ENCODE measurements around the gene FAM3D. TPM values are rescaled to one million over a fixed set of nuclear protein-coding genes. Genes with fewer than 3 reads are reported as not detected.

The FAM3D gene
- total and polyA plus RNA-seq, 9 of the 15 experiments (the other 6 are each of a cell fraction or from before 2014, with no cell fraction given), result not detected

GRCh38 chr3:58635371-58636285, 30.9 kb downstream of the FAM3D start:
- H3K9me1 ChIP-seq (ENCODE audit: control insufficient read depth, insufficient read depth, low read length), result no peaks in the 10 kb centered on the region
- H4K20me1 ChIP-seq (replicated peaks; ENCODE audit: control insufficient read depth, insufficient read depth, low read length), result no peaks in the 10 kb centered on the region; the same call in 1 of the 2 replicates
- 0% methylated on average over 18 of the region's 24 CpGs for WGBS (ENCODE audit: insufficient coverage, low coverage, missing lambda C conversion rate)
- H3K9me3 ChIP-seq (replicated peaks; ENCODE audit: control insufficient read depth, insufficient read depth, low read depth, low read length), result no peaks in the 10 kb centered on the region
- no peak for ATAC-seq
- POLR2A ChIA-PET, result interaction anchor here (0.6 kb wide), 1 partner anchor 23 kb away, joined by 3 read pairs; no protein-coding TSS in a partner anchor
- DNase-seq (ENCODE audit: extremely low read depth in 1 of 4, low spot score in 3 of 4), result peak in 2 of 4 experiments; percentile 10 to 13
- BruUV-seq (replicated peaks), result no TSS peak
- no peaks in the 10 kb centered on the region for H3K4me1 ChIP-seq (replicated peaks in 1 of 2; ENCODE audit: control insufficient read depth in 2 of 2, insufficient read depth in 2 of 2, low read length in 2 of 2)
- H3K4me3 ChIP-seq, result no peak overlapping the region
- no peak overlapping the region for H2AFZ ChIP-seq (ENCODE audit: low read depth, low read length)
- H3K27ac ChIP-seq (ENCODE audit: extremely low read depth, low read depth, low read length), result no peak overlapping the region
- no peaks in the 10 kb centered on the region for H3K36me3 ChIP-seq (ENCODE audit: control insufficient read depth, insufficient read depth, low read length)
- in situ Hi-C loops (cut with MboI) (no loop called here), intact Hi-C loops (cut with micrococcal nuclease) (loop anchor here (10.0 kb wide), 1 partner anchor 331 kb away; the partner anchor contains the start of genes HTD2 and RPP14)
- CTCF ChIA-PET (ENCODE audit: low intra/inter-chr PET ratio), result no interaction called here
- no peak overlapping the region for H3K4me2 ChIP-seq (ENCODE audit: insufficient read depth, low read length)
- no peak overlapping the region for H3K9ac ChIP-seq (ENCODE audit: insufficient read depth in 1 of 2, low read depth in 2 of 2, low read length in 2 of 2)
- peaks cover 2 to 39% of the 10 kb centered on the region in 2 experiments; a peak in 3 of 5 replicates for H3K27me3 ChIP-seq (ENCODE audit: control insufficient read depth in 2 of 2, insufficient read depth in 2 of 2, low read length in 2 of 2)
- FAIRE-seq, result no peak
- H3K79me2 ChIP-seq (ENCODE audit: control insufficient read depth, insufficient read depth, low read length), result no peaks in the 10 kb centered on the region
- TF ChIP-seq TGIF2 (CRISPR knock-in tag; IDR thresholded peaks at IDR 0.05) (no peak), BCL6 (CRISPR knock-in tag; IDR thresholded peaks at IDR 0.05) (no peak), ZBTB1 (CRISPR knock-in tag; IDR thresholded peaks at IDR 0.05; ENCODE audit: borderline replicate concordance, low read depth) (no peak), NR2C2 (CRISPR knock-in tag; IDR thresholded peaks at IDR 0.05) (no peak), NR2C2 (tag; IDR thresholded peaks at IDR 0.05) (no peak), ATF1 (CRISPR knock-in tag; IDR thresholded peaks at IDR 0.05) (no peak), ATF1 (tag; IDR thresholded peaks at IDR 0.05) (no peak), WHSC1 (IDR thresholded peaks at IDR 0.05; ENCODE audit: low read length) (no peak), PCBP1 (IDR thresholded peaks at IDR 0.05; ENCODE audit: low read depth, low read length, poor library complexity, severe bottlenecking) (no peak), BDP1 (IDR thresholded peaks at IDR 0.05; ENCODE audit: insufficient read depth, insufficient read length) (no peak), EGR1 (conservative IDR thresholded peaks at IDR 0.05) (0 out of 2 replicates have a peak, but pooled peaks have one; percentile 11), STAT5B (CRISPR knock-in tag; IDR thresholded peaks at IDR 0.05) (no peak), ATF7 (IDR thresholded peaks at IDR 0.05) (no peak)
- TF ChIP-seq, protein P1, sequence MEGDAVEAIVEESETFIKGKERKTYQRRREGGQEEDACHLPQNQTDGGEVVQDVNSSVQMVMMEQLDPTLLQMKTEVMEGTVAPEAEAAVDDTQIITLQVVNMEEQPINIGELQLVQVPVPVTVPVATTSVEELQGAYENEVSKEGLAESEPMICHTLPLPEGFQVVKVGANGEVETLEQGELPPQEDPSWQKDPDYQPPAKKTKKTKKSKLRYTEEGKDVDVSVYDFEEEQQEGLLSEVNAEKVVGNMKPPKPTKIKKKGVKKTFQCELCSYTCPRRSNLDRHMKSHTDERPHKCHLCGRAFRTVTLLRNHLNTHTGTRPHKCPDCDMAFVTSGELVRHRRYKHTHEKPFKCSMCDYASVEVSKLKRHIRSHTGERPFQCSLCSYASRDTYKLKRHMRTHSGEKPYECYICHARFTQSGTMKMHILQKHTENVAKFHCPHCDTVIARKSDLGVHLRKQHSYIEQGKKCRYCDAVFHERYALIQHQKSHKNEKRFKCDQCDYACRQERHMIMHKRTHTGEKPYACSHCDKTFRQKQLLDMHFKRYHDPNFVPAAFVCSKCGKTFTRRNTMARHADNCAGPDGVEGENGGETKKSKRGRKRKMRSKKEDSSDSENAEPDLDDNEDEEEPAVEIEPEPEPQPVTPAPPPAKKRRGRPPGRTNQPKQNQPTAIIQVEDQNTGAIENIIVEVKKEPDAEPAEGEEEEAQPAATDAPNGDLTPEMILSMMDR (IDR thresholded peaks at IDR 0.05 in 2 of 3, conservative IDR thresholded peaks at IDR 0.05 in 1 of 3; ENCODE audit: insufficient read depth in 2 of 3, low read depth in 1 of 3, low read length in 3 of 3), result 0 out of 6 replicates have a peak, but pooled peaks of 1 of the 3 experiments have one; percentile 2

Data from K562 (cell line).